A549 (cell line): ENCODE data around the gene LMF1. TPM values are rescaled to one million over a fixed set of nuclear protein-coding genes. Genes with fewer than 3 reads are reported as not detected.

Experiments
- ATAC-seq, 2 experiments: fragments of 200-7000 bp in 1 of 2; fragments of >200 bp in 1 of 2; cut with Nextera tagmentation in 1 of 2; cut with Tn5 transposase in 1 of 2; 3 replicates each; pipeline versions ENCODE4 v1.8.0 to v1.9.1; 2018 to 2020; ENCODE audit warnings: mild to moderate bottlenecking in 1 of 2, moderate library complexity in 1 of 2
- CTCF ChIA-PET: fragments of 300-600 bp; sonication (Branson Sonifier 250); formaldehyde crosslinking; extraction: SDS; loops from one replicate; lab custom pipeline; 2021; ENCODE audit warnings: antibody characterized with exemption, inconsistent platforms; lab: Yijun Ruan, JAX
- POLR2A ChIA-PET: fragments of 350-600 bp; formaldehyde crosslinking; extraction: SDS; loops from one replicate; lab custom pipeline; 2021; ENCODE audit warnings: antibody characterized with exemption, inconsistent platforms; lab: Yijun Ruan, JAX
- DNase-seq, 2 experiments: peaks; one replicate each; pipeline versions ENCODE4 v3.0.0 to v3.0.0-alpha.2; 2011 to 2016; ENCODE audit warnings: low read depth in 1 of 2, low spot score in 1 of 2
- FAIRE-seq: peaks from 2 replicates; lab custom pipeline; 2011; peaks lifted over from hg19 to GRCh38; lab: Jason Lieb, UNC
- H3K27ac ChIP-seq, 2 experiments: fragments of >200 bp; sonication (Bioruptor Twin); formaldehyde crosslinking; 3 replicates each; pipeline ENCODE4 v1.5.1; 2016 to 2017
- H3K4me1 ChIP-seq: fragments of >200 bp; sonication (Bioruptor Twin); formaldehyde crosslinking; 3 replicates; pipeline ENCODE4 v1.6.1; 2016
- H3K4me2 ChIP-seq: fragments of >200 bp; sonication (Bioruptor Twin); formaldehyde crosslinking; 3 replicates; pipeline ENCODE4 v1.6.1; 2016
- H3K4me3 ChIP-seq: fragments of >200 bp; sonication (Bioruptor Twin); formaldehyde crosslinking; 3 replicates; pipeline ENCODE4 v1.5.1; 2016
- H3K9me3 ChIP-seq: fragments of >200 bp; sonication (Bioruptor Twin); formaldehyde crosslinking; 3 replicates; pipeline ENCODE4 v1.6.1; 2016
- CHD4 ChIP-seq: fragments of 200-600 bp; sonication (generic); IDR thresholded peaks from 2 replicates; pipeline ENCODE4 v1.6.1; 2016; ENCODE audit warnings: antibody characterized with exemption, mild to moderate bottlenecking, borderline replicate concordance
- EHF ChIP-seq: fragments of 250-450 bp; sonication (Bioruptor Pico); IDR thresholded peaks from 2 replicates; pipeline ENCODE4 v1.5.0; 2020; ENCODE audit warnings: mild to moderate bottlenecking
- EP300 ChIP-seq, 2 experiments: fragments of >200 bp; sonication (Bioruptor Twin); formaldehyde crosslinking; IDR thresholded peaks; 2 replicates in 1 of 2; 3 replicates in 1 of 2; pipeline ENCODE4 v1.6.1; 2016 to 2017
- FOSL2 ChIP-seq, 2 experiments: fragments of 450-650 bp in 1 of 2; fragments of >200 bp in 1 of 2; sonication (Bioruptor Twin) in 1 of 2; formaldehyde crosslinking; IDR thresholded peaks; 2 replicates each; pipeline versions ENCODE4 v1.5.0 to v1.6.1; 2016 to 2020; ENCODE audit warnings: mild to moderate bottlenecking in 1 of 2, moderate library complexity in 1 of 2
- MAZ ChIP-seq: fragments of 150-350 bp; IDR thresholded peaks from 2 replicates; pipeline ENCODE4 v1.6.1; 2014; ENCODE audit warnings: antibody characterized with exemption, low read depth, low read length, borderline replicate concordance
- RAD21 ChIP-seq, 2 experiments: fragments of >200 bp in 1 of 2; sonication (Bioruptor Twin) in 1 of 2; formaldehyde crosslinking in 1 of 2; IDR thresholded peaks in 1 of 2; conservative IDR thresholded peaks in 1 of 2; 2 replicates in 1 of 2; 3 replicates in 1 of 2; pipeline ENCODE4 v1.6.1; 2012 to 2018; ENCODE audit warnings: inconsistent platforms in 1 of 2
- ZC3H11A ChIP-seq: fragments of 450-650 bp; IDR thresholded peaks from 2 replicates; pipeline ENCODE4 v1.6.1; 2014; ENCODE audit warnings: antibody characterized with exemption, mild to moderate bottlenecking
- ZFP36 ChIP-seq: fragments of 450-650 bp; IDR thresholded peaks from 2 replicates; pipeline ENCODE4 v1.6.1; 2014; ENCODE audit warnings: borderline replicate concordance; ENCODE audit not compliant: partially characterized antibody
- WGBS: methylation state at CpG from one replicate; pipeline ENCODE4 v1.1.6; 2017; ENCODE audit errors: missing lambda C conversion rate; 5-methylcytosine and 5-hydroxymethylcytosine counted together
- polyA plus RNA-seq, 4 experiments: library from polyadenylated mRNA; depleted of rRNA in 3 of 4; stranded (reverse); fragments of >200 nt; fragmentation: RNase III in 1 of 4; extraction: RNeasy Plus Mini Kit Qiagen cat#74134 plus additional on column Dnase treatment in 1 of 4; gene quantifications; 2 replicates in 3 of 4; 3 replicates in 1 of 4; pipeline ENCODE4 v1.2.3, GENCODE V29; 2011 to 2017
- TF ChIP-seq, protein P1 (sequence below): fragments of 150-350 bp; IDR thresholded peaks from 2 replicates; pipeline ENCODE4 v1.6.1; 2014; ENCODE audit warnings: low read depth, mild to moderate bottlenecking, low read length
- TF ChIP-seq, protein P2 (sequence below): IDR thresholded peaks from 2 replicates; pipeline ENCODE4 v1.6.1; 2012; ENCODE audit warnings: low read depth, borderline replicate concordance
- TF ChIP-seq, protein P3 (sequence below): fragments of >200 bp; sonication (Bioruptor Twin); formaldehyde crosslinking; IDR thresholded peaks from 2 replicates; pipeline ENCODE4 v1.6.1; 2016
- TF ChIP-seq, protein P4 (sequence below): fragments of 450-650 bp; IDR thresholded peaks from 2 replicates; pipeline ENCODE4 v1.6.1; 2014; ENCODE audit warnings: antibody characterized with exemption
- TF ChIP-seq, protein P5 (sequence below): fragments of >200 bp; sonication (Bioruptor Twin); formaldehyde crosslinking; IDR thresholded peaks from 3 replicates; pipeline ENCODE4 v1.5.1; 2016

Gene LMF1
- polyA plus RNA-seq, 2 of the 4 experiments (the other 2 are of a cell fraction) = 8.8 to 10.9 TPM

DNA sequence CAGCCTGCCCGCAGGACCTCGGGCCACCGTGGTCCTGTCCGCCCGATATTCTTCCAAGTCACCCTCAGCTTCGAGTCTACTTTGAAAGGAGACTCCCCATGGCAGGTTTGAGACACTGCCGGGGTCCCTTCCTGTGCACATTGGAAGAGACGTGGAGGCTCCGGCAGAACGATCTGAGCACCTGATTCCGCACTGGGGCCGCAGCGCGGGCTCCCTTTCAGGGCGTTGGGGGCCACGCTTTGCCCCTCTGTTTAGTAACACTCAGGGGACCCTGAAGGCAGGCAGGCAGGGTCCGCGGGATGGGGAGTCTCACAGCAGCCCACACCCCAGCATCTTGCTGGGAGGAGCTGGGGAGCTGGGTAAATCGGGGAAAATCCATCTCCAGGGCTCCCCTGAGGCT lies 41.4 kb upstream of the LMF1 start:
- DNase-seq (no peak), FAIRE-seq (no peak), ATAC-seq (no peak)
- Histone ChIP-seq H3K4me2 (no peak overlapping the region), H3K27ac (no peak overlapping the region), H3K9me3 (no peaks in the 10 kb centered on the region), H3K4me3 (no peak overlapping the region), H3K4me1 (peaks cover 8% of the 10 kb centered on the region)
- POLR2A ChIA-PET = no interaction called here
- CTCF ChIA-PET = interaction anchor here (2.6 kb wide), 1 partner anchor 46 kb away, joined by 10 read pairs; no protein-coding TSS in a partner anchor
- no peak for TF ChIP-seq CHD4
- TF ChIP-seq, protein P1, sequence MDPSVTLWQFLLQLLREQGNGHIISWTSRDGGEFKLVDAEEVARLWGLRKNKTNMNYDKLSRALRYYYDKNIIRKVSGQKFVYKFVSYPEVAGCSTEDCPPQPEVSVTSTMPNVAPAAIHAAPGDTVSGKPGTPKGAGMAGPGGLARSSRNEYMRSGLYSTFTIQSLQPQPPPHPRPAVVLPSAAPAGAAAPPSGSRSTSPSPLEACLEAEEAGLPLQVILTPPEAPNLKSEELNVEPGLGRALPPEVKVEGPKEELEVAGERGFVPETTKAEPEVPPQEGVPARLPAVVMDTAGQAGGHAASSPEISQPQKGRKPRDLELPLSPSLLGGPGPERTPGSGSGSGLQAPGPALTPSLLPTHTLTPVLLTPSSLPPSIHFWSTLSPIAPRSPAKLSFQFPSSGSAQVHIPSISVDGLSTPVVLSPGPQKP = no peak
- TF ChIP-seq ZC3H11A = no peak
- TF ChIP-seq, protein P2, sequence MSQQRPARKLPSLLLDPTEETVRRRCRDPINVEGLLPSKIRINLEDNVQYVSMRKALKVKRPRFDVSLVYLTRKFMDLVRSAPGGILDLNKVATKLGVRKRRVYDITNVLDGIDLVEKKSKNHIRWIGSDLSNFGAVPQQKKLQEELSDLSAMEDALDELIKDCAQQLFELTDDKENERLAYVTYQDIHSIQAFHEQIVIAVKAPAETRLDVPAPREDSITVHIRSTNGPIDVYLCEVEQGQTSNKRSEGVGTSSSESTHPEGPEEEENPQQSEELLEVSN = no peak
- TF ChIP-seq, protein P3, sequence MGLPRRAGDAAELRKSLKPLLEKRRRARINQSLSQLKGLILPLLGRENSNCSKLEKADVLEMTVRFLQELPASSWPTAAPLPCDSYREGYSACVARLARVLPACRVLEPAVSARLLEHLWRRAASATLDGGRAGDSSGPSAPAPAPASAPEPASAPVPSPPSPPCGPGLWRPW = no peak
- TF ChIP-seq EHF (CRISPR knock-in tag) = no peak
- no peak for TF ChIP-seq ZFP36
- no peak for TF ChIP-seq EP300 (IDR thresholded peaks at IDR 0.05)
- no peak for TF ChIP-seq MAZ
- no peak for TF ChIP-seq RAD21 (conservative IDR thresholded peaks at IDR 0.05 in 1 of 2, IDR thresholded peaks at IDR 0.05 in 1 of 2)
- WGBS = 55% methylated on average over 19 of the region's 19 CpGs

DNA sequence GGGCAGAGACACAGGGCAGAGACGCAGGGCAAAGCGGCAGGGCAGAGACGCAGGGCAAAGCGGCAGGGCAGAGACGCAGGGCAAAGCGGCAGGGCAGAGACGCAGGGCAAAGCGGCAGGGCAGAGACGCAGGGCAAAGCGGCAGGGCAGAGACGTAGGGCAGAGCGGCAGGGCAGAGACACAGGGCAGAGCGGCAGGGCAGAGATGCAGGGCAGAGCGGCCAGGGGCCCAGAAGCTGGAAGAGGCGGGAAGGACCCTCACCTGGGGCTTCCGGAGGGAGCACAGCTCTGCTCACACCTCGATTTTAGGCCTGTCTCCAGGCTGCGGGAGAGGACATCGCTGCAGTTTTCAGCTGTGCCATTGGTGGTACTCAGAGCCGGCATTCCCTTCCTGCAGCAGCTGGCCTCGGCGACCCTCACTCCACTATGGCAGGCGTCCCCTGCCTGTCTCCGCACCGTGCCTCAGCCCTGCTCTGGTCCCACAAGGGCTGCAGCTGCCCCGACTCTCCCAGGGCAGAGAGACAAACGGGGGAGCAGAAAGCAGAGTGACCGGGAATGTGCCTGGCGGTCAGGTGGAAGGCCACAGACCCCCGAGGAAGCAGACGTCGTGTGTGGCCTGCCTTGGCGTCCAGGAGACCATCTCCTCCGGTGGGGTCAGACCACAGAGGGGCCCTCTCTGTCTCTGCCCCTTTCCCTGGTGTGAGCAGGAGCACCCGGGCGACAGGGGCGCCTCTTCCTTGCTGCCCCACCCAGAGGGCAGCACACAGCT lies 40.7 kb upstream of the LMF1 start:
- CTCF ChIA-PET = interaction anchor here (2.6 kb wide), 1 partner anchor 46 kb away, joined by 10 read pairs; no protein-coding TSS in a partner anchor

DNA sequence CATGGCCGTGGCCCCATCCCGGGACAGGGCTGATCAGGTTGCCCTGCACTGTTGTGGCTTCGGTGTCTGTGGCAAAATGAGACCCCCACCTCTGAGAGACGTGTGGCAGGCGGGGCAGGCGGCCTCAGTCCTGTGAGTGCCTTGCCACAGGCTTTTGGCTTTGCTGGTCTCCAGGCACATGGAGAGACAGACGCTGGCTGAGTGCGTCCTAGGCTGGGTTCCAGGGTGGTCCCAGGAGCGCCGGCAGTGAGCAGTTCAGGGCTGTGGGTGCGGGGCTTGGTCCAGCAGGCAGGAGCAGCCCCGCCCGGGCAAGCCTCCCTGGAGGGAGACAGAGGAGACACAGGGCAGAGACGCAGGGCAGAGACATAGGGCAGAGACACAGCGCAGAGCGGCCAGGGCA lies 40.0 kb upstream of the LMF1 start:
- WGBS = 54% methylated on average over 8 of the region's 16 CpGs
- POLR2A ChIA-PET = no interaction called here
- CTCF ChIA-PET = no interaction called here
- DNase-seq = no peak
- TF ChIP-seq EP300 (IDR thresholded peaks at IDR 0.05) = no peak
- no peak for TF ChIP-seq FOSL2 (IDR thresholded peaks at IDR 0.05)
- no peak for TF ChIP-seq FOSL2 (CRISPR knock-in tag; IDR thresholded peaks at IDR 0.05)
- TF ChIP-seq EHF (CRISPR knock-in tag) = no peak
- TF ChIP-seq, protein P4, sequence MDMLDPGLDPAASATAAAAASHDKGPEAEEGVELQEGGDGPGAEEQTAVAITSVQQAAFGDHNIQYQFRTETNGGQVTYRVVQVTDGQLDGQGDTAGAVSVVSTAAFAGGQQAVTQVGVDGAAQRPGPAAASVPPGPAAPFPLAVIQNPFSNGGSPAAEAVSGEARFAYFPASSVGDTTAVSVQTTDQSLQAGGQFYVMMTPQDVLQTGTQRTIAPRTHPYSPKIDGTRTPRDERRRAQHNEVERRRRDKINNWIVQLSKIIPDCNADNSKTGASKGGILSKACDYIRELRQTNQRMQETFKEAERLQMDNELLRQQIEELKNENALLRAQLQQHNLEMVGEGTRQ = no peak
- TF ChIP-seq, all 56 proteins: peak for 0
- FAIRE-seq (no peak), ATAC-seq (no peak)
- H3K4me2 ChIP-seq = no peak overlapping the region
- H3K27ac ChIP-seq = no peak overlapping the region
- no peak overlapping the region for H3K4me3 ChIP-seq
- peaks cover 13% of the 10 kb centered on the region for H3K4me1 ChIP-seq
- no peaks in the 10 kb centered on the region for H3K9me3 ChIP-seq

More for the DNA sequence above, 40.7 kb upstream of the LMF1 start:
- H3K4me1 ChIP-seq = peaks cover 13% of the 10 kb centered on the region
- TF ChIP-seq, protein P5, sequence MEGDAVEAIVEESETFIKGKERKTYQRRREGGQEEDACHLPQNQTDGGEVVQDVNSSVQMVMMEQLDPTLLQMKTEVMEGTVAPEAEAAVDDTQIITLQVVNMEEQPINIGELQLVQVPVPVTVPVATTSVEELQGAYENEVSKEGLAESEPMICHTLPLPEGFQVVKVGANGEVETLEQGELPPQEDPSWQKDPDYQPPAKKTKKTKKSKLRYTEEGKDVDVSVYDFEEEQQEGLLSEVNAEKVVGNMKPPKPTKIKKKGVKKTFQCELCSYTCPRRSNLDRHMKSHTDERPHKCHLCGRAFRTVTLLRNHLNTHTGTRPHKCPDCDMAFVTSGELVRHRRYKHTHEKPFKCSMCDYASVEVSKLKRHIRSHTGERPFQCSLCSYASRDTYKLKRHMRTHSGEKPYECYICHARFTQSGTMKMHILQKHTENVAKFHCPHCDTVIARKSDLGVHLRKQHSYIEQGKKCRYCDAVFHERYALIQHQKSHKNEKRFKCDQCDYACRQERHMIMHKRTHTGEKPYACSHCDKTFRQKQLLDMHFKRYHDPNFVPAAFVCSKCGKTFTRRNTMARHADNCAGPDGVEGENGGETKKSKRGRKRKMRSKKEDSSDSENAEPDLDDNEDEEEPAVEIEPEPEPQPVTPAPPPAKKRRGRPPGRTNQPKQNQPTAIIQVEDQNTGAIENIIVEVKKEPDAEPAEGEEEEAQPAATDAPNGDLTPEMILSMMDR = no peak
- no peak overlapping the region for H3K4me3 ChIP-seq
- no peaks in the 10 kb centered on the region for H3K9me3 ChIP-seq
- FAIRE-seq (no peak), DNase-seq (no peak), ATAC-seq (peak in 1 of 2 experiments; percentile 18; a peak in 2 of 6 replicates)
- no peak overlapping the region for H3K4me2 ChIP-seq
- POLR2A ChIA-PET = no interaction called here
- WGBS = 74% methylated on average over 26 of the region's 37 CpGs
- H3K27ac ChIP-seq = no peak overlapping the region
